ENCODE measurements around the gene KCNQ1OT1. TPM values are rescaled to one million over a fixed set of nuclear protein-coding genes. Genes with fewer than 3 reads are reported as not detected.
A peak's percentile ranks its signal among the peaks of the same experiment; 100 is the strongest.

The KCNQ1OT1 gene
- total and polyA plus RNA-seq, 8 donors = under 0.01 to 15.1 (median 2.3) TPM

GRCh38 chr11:2694495-2694894 is 5.3 kb downstream of the KCNQ1OT1 start:
- DNase-seq = no peak
- Histone ChIP-seq H3K27ac (no peak overlapping the region), H3K27me3 (no peaks in the 10 kb centered on the region), H3K4me1 (peaks cover 5 to 89% (median 67%) of the 10 kb centered on the region in 4 donors), H3K9me3 (no peaks in the 10 kb centered on the region), H3K4me3 (no peak overlapping the region), H3K36me3 (peaks cover 0 to 5% (median 0%) of the 10 kb centered on the region in 4 donors)
- intact Hi-C loops (cut with DNase I; ENCODE audit: low total_unique reads) = no loop called here
- TF ChIP-seq POLR2AphosphoS5 (IDR thresholded peaks at IDR 0.05) = no peak
- 79 to 91% (median 81%) methylated on average over 7 of the region's 7 CpGs for WGBS, 5 donors

GRCh38 chr11:2693271-2694261 is 6.2 kb downstream of the KCNQ1OT1 start:
- Histone ChIP-seq H3K4me1 (peaks cover 5 to 98% (median 69%) of the 10 kb centered on the region in 4 donors), H3K36me3 (peaks cover 0 to 5% (median 0%) of the 10 kb centered on the region in 4 donors), H3K27me3 (no peaks in the 10 kb centered on the region), H3K9me3 (no peaks in the 10 kb centered on the region), H3K4me3 (no peak overlapping the region), H3K27ac (no peak overlapping the region)
- no peak for DNase-seq
- 73 to 80% (median 78%) methylated on average over 12 to 18 of the region's 18 CpGs for WGBS, 5 donors
- no peak for TF ChIP-seq POLR2A (IDR thresholded peaks at IDR 0.05)
- TF ChIP-seq CTCF (IDR thresholded peaks at IDR 0.05) = no peak
- TF ChIP-seq POLR2AphosphoS5 (IDR thresholded peaks at IDR 0.05) = no peak
- TF ChIP-seq EP300 (IDR thresholded peaks at IDR 0.05) = no peak
- intact Hi-C loops (cut with DNase I; ENCODE audit: low total_unique reads) = no loop called here

GRCh38 chr11:2691991-2692875 is 7.6 kb downstream of the KCNQ1OT1 start:
- no peak overlapping the region for H3K27ac ChIP-seq

GRCh38 chr11:2691355-2691761 is 8.4 kb downstream of the KCNQ1OT1 start:
- Histone ChIP-seq H3K27ac (no peak overlapping the region), H3K27me3 (no peaks in the 10 kb centered on the region), H3K4me3 (no peak overlapping the region), H3K9me3 (no peaks in the 10 kb centered on the region), H3K4me1 (peaks cover 11 to 97% (median 76%) of the 10 kb centered on the region in 4 donors), H3K36me3 (peaks cover 0 to 5% (median 0%) of the 10 kb centered on the region in 4 donors)
- TF ChIP-seq CTCF (IDR thresholded peaks at IDR 0.05) (no peak), EP300 (IDR thresholded peaks at IDR 0.05) (no peak), POLR2A (IDR thresholded peaks at IDR 0.05) (no peak), POLR2AphosphoS5 (IDR thresholded peaks at IDR 0.05) (no peak)
- intact Hi-C loops (cut with DNase I; ENCODE audit: low total_unique reads) = no loop called here
- no peak for DNase-seq
- WGBS, 5 donors = 78 to 97% (median 81%) methylated on average over 3 of the region's 3 CpGs

More at GRCh38 chr11:2691991-2692875, 7.6 kb downstream of the KCNQ1OT1 start:
- Histone ChIP-seq H3K27me3 (no peaks in the 10 kb centered on the region), H3K9me3 (no peaks in the 10 kb centered on the region), H3K4me3 (no peak overlapping the region), H3K4me1 (peaks cover 11 to 97% (median 74%) of the 10 kb centered on the region in 4 donors), H3K36me3 (peaks cover 0 to 5% (median 0%) of the 10 kb centered on the region in 4 donors)
- intact Hi-C loops (cut with DNase I; ENCODE audit: low total_unique reads) = no loop called here
- 83 to 89% (median 85%) methylated on average over 3 of the region's 3 CpGs for WGBS, 5 donors
- DNase-seq = peak in 1 of 2 donors; percentile 62
- TF ChIP-seq POLR2A (IDR thresholded peaks at IDR 0.05) (no peak), EP300 (IDR thresholded peaks at IDR 0.05) (no peak), CTCF (IDR thresholded peaks at IDR 0.05) (peak in 1 of 7 experiments; percentile 21)
